Prostate gland (tissue), 2 donors: ENCODE results near the gene AREG. TPM values are rescaled to one million over a fixed set of nuclear protein-coding genes. Genes with fewer than 3 reads are reported as not detected.
"Not testable (repeated sequence)": the region's sequence is repeated elsewhere in the genome, so short reads cannot be mapped to it uniquely, and the experiment has no call there.

Source experiments
- DNase-seq: peaks from one replicate; pipeline ENCODE4 v3.0.0-alpha.2; 2019; ENCODE audit warnings: low spot score
- H3K27ac ChIP-seq, 2 donors: fragments of 200-600 bp; sonication (generic); 2 replicates each; pipeline ENCODE4 v1.5.1; 2017 to 2019
- H3K27me3 ChIP-seq: fragments of 200-600 bp; sonication (generic); replicated peaks from 2 replicates; pipeline ENCODE4 v1.5.1; 2019; ENCODE audit not compliant: insufficient read depth
- H3K36me3 ChIP-seq, 2 donors: fragments of 200-600 bp; sonication (generic); 1 replicate in 1 of 2; 2 replicates in 1 of 2; pipeline versions ENCODE4 v1.5.1 to v1.8.1; 2017 to 2019
- H3K4me1 ChIP-seq: fragments of 200-600 bp; sonication (generic); replicated peaks from 2 replicates; pipeline ENCODE4 v1.5.1; 2019
- H3K4me3 ChIP-seq, 2 donors: fragments of 200-600 bp; sonication (generic); 2 replicates each; pipeline ENCODE4 v1.5.1; 2017 to 2019
- H3K9me3 ChIP-seq: fragments of 200-600 bp; sonication (generic); 2 replicates; pipeline ENCODE4 v1.5.1; 2017
- POLR2A ChIP-seq: fragments of 450-650 bp; IDR thresholded peaks from one replicate; pipeline ENCODE4 v1.6.1; 2016; ENCODE audit warnings: antibody characterized with exemption, mild to moderate bottlenecking
- POLR2AphosphoS5 ChIP-seq: sonication (generic); formaldehyde crosslinking; IDR thresholded peaks from one replicate; pipeline ENCODE4 v1.6.1; 2017; ENCODE audit warnings: antibody characterized with exemption
- WGBS: methylation state at CpG from one replicate; pipeline ENCODE4 v1.1.5; 2018; 5-methylcytosine and 5-hydroxymethylcytosine counted together
- intact Hi-C: fragments of 100-400 bp; cut with DNase I; formaldehyde crosslinking; loops from one replicate; pipeline ENCODE4 v1.14.2; 2022
- total RNA-seq, 2 donors: library from RNA; depleted of rRNA; stranded (reverse); fragments of >200 nt; gene quantifications; one replicate each; pipeline ENCODE4 v1.1.0, GENCODE V29; 2016
- TF ChIP-seq, protein P1 (sequence below), 4 experiments: fragments of 200-600 bp in 2 of 4; fragments of 450-650 bp in 2 of 4; sonication (generic) in 2 of 4; IDR thresholded peaks; 1 replicate in 3 of 4; 2 replicates in 1 of 4; pipeline ENCODE4 v1.5.1; 2016 to 2019; ENCODE audit warnings: antibody characterized with exemption in 4 of 4, mild to moderate bottlenecking in 2 of 4, moderate library complexity in 2 of 4

The AREG gene, protein sequence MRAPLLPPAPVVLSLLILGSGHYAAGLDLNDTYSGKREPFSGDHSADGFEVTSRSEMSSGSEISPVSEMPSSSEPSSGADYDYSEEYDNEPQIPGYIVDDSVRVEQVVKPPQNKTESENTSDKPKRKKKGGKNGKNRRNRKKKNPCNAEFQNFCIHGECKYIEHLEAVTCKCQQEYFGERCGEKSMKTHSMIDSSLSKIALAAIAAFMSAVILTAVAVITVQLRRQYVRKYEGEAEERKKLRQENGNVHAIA
- 10 to 100 TPM in 1 of 2 donors, 1 to 10 TPM in 1; 4.2 to 17.1 TPM for total RNA-seq

DNA sequence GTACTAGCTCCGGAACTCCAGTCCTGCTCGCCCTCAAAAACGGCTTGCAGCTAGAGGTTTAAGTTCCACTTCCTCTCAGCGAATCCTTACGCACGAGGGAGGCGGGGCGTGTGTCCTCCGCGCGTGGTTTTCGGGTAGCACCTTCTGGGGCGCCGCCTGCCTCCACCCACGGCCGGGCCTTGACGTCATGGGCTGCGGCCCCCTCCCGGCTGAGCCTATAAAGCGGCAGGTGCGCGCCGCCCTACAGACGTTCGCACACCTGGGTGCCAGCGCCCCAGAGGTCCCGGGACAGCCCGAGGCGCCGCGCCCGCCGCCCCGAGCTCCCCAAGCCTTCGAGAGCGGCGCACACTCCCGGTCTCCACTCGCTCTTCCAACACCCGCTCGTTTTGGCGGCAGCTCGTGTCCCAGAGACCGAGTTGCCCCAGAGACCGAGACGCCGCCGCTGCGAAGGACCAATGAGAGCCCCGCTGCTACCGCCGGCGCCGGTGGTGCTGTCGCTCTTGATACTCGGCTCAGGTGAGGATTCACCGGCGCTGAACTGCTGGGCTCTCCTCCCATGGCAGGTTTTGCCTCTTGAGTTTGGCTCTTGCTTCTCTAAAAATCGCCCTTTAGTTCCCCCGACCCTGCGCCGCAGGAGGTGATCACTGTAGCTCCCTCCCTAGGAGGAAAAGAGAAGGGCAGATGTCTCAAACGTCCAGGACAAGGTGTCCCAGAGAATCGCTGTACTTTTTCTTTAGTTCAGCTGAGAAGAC, at the start of gene AREG:
Gene AREG, plus strand, starts transcription at position 246 of the 752 bp plus-strand sequence. Its CDS starts 210 bp downstream, at position 456.
- H3K9me3 ChIP-seq, result no peaks in the 10 kb centered on the region
- under 1% methylated on average over 37 of the region's 64 CpGs for WGBS
- no peaks in the 10 kb centered on the region for H3K4me1 ChIP-seq
- H3K27ac ChIP-seq, result peak within 1 kb of the TSS; percentile 57 to 73
- peak within 1 kb of the TSS; percentile 43 to 47 for H3K4me3 ChIP-seq
- H3K36me3 ChIP-seq, result no peaks in the 10 kb centered on the region
- no peaks in the 10 kb centered on the region for H3K27me3 ChIP-seq
- peak; percentile 68 for DNase-seq
- TF ChIP-seq, protein P1, sequence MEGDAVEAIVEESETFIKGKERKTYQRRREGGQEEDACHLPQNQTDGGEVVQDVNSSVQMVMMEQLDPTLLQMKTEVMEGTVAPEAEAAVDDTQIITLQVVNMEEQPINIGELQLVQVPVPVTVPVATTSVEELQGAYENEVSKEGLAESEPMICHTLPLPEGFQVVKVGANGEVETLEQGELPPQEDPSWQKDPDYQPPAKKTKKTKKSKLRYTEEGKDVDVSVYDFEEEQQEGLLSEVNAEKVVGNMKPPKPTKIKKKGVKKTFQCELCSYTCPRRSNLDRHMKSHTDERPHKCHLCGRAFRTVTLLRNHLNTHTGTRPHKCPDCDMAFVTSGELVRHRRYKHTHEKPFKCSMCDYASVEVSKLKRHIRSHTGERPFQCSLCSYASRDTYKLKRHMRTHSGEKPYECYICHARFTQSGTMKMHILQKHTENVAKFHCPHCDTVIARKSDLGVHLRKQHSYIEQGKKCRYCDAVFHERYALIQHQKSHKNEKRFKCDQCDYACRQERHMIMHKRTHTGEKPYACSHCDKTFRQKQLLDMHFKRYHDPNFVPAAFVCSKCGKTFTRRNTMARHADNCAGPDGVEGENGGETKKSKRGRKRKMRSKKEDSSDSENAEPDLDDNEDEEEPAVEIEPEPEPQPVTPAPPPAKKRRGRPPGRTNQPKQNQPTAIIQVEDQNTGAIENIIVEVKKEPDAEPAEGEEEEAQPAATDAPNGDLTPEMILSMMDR (IDR thresholded peaks at IDR 0.05), result peak in 2 of 4 experiments; percentile 32 to 57
- TF ChIP-seq POLR2A, result peak; percentile 82
- peak; percentile 52 for TF ChIP-seq POLR2AphosphoS5
- intact Hi-C loops, result no loop called here

DNA sequence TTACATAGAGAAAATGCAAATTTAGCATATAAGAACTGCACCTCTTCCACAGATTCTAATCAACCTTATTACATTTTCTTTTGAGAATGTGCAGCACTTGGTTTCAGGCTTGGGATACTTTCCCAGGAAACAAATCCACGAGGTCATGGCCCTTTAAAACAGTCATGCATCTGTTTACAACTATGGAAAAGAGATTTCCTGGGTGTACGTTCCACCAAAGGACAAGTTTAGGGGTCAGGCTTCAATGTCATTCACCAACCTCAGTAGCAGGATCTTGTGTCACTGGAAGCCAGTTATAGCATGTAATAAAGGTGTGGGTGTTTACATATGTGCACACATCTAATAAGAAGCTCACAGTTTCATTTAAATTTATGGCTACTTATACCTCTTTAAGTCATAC, 49.3 kb upstream of the AREG start:
- H3K36me3 ChIP-seq, result no peaks in the 10 kb centered on the region
- H3K9me3 ChIP-seq, result no peaks in the 10 kb centered on the region
- intact Hi-C loops, result no loop called here
- TF ChIP-seq, protein P1 (IDR thresholded peaks at IDR 0.05), result no peak
- TF ChIP-seq POLR2AphosphoS5 (no peak), POLR2A (no peak)
- WGBS, result 38% methylated on average over 2 of the region's 2 CpGs
- no peak for DNase-seq
- no peaks in the 10 kb centered on the region for H3K27me3 ChIP-seq
- H3K4me1 ChIP-seq, result no peaks in the 10 kb centered on the region
- H3K27ac ChIP-seq, result no peak overlapping the region
- H3K4me3 ChIP-seq, result no peak overlapping the region

DNA sequence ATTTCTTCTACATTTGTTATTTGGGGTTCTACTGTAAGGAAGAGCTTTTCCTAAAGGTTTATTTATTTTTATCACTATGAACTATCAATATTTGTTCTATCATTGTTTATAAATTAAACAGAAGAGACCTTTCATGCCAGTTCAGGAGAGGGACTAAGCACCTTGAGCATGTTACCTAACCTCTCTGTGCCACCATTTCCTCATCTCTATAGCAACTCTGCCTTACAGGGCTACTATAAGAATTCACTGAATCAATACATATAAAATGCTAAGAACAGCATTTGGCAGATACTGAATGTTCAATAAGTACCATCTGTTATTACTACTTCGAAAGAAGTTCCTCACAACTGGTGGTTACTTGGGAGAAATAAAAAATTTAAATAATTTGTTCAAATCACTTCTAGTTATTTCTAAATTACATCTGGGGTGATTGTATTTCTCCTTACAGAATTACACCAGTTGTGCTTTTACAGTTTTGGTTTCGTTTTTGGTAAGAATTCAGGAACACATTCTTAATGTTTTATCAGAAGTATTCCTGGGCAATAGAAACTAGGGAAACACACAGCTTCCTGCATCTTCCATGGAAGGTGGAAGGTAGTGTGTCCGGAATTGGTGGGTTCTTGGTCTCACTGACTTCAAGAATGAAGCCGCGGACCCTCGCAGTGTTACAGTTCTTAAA, 47.0 kb upstream of the AREG start:
- Histone ChIP-seq H3K27ac (peak overlapping the region in 1 of 2 donors; percentile 45), H3K9me3 (no peaks in the 10 kb centered on the region), H3K4me1 (no peaks in the 10 kb centered on the region), H3K36me3 (no peaks in the 10 kb centered on the region), H3K4me3 (peak overlapping the region; percentile 23 to 24), H3K27me3 (no peaks in the 10 kb centered on the region)
- DNase-seq, result no peak
- WGBS, result 62% methylated on average over 6 of the region's 6 CpGs
- TF ChIP-seq, protein P1 (IDR thresholded peaks at IDR 0.05), result no peak
- TF ChIP-seq POLR2AphosphoS5, result no peak
- no peak for TF ChIP-seq POLR2A
- intact Hi-C loops, result no loop called here

DNA sequence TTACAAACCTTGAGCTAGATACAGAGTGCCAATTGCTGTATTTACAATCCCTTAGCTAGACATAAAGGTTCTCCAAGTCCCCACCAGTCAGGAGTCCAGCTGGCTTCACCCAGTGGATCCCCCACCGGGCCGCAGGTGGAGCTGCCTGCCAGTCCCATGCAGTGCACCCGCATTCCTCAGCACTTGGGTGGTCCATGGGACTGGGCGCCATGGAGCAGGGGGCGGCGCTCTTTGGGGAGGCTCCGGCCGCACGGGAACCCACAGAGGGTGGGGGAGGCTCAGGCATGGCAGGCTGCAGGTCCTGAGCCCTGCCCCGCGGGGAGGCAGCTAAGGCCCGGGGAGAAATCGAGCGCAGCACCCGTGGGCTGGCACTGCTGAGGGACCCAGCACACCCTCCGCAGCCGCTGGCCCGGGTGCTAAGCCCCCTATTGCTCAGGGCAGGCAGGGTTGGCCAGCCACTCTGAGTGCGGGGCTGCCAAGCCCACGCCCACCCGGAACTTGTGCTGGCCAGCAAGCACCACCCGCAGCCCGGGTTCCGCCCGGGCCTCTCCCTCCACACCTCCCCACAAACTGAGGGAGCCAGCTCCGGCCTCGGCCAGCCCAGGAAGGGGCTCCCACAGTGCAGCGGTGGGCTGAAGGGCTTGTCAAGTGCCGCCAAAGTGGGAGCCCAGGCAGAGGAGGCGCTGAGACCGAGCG, 45.9 kb upstream of the AREG start:
- intact Hi-C loops, H3K27ac ChIP-seq, H3K27me3 ChIP-seq, H3K4me1 ChIP-seq, H3K4me3 ChIP-seq, H3K36me3 ChIP-seq, H3K9me3 ChIP-seq, DNase-seq: not testable (repeated sequence)
- WGBS, result 96% methylated on average over 10 of the region's 32 CpGs

DNA sequence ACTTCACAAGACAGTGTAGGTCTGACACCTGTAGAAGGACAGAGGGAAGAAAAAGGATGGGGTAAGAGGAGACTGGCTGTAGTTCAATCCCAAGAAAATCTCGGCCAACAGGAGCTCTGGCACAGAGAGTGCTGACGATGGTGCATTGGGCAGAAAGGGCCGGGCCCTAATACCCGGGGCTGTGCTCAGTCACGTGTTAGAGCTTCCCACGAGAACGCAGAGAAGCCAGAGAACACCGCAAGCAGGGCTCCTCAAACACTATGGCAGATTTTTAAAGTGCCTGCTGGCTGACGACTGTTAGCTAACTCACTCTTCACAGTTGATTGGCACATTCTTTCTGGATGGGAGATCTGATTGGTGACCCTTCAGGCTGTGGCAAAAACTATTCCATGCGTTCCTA, 44.5 kb upstream of the AREG start:
- Histone ChIP-seq H3K4me1 (no peaks in the 10 kb centered on the region), H3K27me3 (no peaks in the 10 kb centered on the region), H3K36me3 (no peaks in the 10 kb centered on the region), H3K27ac (no peak overlapping the region), H3K4me3 (no peak overlapping the region), H3K9me3 (no peaks in the 10 kb centered on the region)
- TF ChIP-seq, protein P1 (IDR thresholded peaks at IDR 0.05), result no peak
- TF ChIP-seq POLR2A, result no peak
- no peak for TF ChIP-seq POLR2AphosphoS5
- DNase-seq, result no peak
- whole genome bisulfite sequencing, result 85% methylated on average over 10 of the region's 10 CpGs
- intact Hi-C loops, result no loop called here
